HG03558 (cell line): ENCODE measurements around the gene CTNND2.
"Not testable (repeated sequence)": the region's sequence is repeated elsewhere in the genome, so short reads cannot be mapped to it uniquely, and the experiment has no call there.

Source experiments
- ATAC-seq: cut with Tn5 transposase; IDR thresholded peaks from one replicate; pipeline ENCODE4 v1.9.1; 2021; ENCODE audit warnings: moderate number of reproducible peaks; ENCODE audit not compliant: unreplicated experiment; ENCODE audit errors: extremely low read depth

Gene CTNND2

DNA sequence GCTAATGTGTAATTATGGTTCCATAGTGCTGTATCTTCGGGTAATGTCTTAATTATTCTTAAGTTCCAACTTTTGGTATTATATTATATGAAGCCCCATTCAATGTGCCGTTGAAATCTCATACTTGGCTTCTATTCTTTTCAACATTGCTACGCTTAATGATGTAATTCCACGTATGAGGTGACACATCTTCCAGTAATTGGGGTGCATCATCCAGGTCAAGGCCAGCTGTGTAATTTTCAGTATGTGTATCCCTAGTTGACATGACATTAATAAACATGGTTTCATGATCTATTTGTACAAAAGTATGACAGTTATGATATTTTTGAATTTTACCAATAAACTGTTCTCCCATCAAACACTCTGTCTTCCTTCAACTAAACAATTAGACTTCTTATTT is 546.3 kb downstream of the CTNND2 start:
- ATAC-seq = no peak

DNA sequence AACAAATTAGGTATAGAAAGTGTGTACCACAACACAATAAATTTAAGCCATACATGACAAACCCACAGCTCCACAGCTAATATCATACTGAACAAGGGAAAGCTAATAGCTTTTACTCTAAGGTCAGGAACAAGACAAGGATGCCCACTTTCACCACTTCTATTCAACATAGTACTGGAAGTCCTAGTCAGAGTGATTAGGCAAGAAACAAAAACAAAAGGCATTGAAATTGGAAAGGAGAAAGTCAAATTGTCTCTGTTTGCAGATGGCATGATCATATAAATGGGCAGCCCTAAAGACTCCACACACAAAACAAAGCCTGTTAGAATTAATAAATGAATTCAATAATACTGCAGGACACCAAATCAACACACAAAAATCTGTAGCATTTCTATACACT is 548.8 kb downstream of the CTNND2 start:
- no peak for ATAC-seq

DNA sequence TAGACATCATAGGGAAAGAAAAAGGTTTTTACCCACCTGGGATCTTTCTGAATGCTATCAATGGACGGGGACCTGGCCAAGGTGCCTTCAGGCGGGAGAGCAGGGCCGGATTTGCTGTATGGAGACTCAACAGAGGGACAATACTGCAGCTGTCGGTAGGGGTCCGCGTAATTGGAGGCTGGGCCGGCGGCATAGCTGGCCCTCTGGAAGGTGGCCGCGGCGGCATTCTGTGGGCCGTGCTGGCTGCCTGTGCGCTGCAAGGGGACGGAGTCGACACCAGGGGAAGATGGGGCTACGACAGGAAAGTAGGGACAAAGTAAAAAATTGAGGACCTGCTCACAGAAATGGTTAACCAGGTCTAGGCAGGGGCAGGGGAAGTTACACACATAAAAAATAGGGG is 557.9 kb downstream of the CTNND2 start:
- ATAC-seq = no peak

DNA sequence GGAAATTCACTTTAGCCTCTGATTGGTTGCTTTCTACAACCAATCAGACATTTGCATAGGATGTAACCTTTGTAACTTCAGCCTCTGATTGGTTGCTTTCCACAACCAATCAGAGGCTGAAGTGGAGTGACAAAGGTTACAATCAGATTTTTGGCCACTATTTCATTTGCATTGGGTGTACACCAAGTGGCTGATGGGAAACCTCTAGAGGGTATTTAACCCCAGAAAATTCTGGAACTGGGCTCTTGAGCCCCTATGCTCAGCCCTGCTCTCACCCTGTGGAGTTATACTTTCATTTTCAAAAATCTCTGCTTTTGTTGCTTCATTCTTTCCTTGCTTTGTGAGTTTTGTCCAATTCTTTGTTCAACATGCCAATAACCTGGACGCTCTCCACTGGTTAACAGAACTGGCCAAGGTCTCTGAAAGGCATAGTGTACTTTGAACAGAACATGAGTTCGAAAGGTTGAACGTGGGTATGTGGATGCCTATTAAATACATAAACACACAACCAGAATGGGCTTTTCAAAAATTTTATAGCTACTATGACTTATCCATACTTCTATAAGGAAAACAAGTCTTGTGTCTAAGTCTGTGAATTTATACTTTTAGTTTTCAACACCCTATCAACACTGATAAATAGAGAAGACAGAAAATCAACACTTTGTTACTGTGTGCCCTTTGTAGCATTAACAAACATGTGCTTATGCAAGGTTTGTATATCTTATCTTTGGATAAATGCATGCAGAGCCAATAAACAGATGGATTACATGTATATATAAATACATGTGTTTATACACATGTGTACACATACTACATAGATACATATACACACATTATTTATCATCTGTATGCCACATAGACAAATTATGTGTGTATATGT is 568.1 kb downstream of the CTNND2 start:
- ATAC-seq = no peak

DNA sequence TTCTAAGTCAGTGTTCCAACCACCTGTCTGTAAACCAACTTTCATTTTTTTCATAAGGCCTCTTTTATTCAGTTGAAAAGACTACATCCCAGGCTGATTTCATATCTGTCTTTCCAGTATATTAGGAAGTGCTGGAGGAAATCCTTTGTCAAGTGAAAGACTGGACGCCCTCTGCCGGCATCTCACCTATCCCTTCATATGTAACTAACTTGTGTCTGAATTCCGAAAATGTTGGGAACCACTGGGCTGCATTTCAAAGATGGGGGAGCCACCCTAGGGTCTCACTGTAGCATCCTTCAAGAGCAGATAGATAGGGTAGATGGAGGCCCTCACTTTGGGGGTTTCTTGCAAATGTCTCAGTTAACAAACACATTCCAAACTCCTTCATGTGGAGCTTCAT is 569.8 kb downstream of the CTNND2 start:
- no peak for ATAC-seq

DNA sequence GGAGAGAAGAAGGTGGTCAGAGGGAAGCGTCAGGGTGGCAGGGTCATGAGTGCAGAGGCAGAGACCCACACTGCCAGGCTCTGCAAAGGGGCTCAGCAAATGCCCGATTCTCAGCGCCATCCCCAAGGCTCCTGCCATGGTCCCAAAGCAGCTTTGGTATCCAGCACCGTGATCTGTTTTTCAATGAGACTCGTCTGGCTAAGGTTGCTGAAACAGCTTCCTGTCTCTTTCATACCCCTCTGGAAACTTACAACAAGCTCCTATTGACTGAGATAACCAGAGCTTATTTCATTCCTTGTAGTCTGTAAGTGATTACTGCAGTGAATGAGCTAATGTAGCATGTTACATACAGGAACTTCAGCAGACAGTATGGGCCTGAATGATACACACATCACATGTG is 574.6 kb downstream of the CTNND2 start:
- no peak for ATAC-seq

DNA sequence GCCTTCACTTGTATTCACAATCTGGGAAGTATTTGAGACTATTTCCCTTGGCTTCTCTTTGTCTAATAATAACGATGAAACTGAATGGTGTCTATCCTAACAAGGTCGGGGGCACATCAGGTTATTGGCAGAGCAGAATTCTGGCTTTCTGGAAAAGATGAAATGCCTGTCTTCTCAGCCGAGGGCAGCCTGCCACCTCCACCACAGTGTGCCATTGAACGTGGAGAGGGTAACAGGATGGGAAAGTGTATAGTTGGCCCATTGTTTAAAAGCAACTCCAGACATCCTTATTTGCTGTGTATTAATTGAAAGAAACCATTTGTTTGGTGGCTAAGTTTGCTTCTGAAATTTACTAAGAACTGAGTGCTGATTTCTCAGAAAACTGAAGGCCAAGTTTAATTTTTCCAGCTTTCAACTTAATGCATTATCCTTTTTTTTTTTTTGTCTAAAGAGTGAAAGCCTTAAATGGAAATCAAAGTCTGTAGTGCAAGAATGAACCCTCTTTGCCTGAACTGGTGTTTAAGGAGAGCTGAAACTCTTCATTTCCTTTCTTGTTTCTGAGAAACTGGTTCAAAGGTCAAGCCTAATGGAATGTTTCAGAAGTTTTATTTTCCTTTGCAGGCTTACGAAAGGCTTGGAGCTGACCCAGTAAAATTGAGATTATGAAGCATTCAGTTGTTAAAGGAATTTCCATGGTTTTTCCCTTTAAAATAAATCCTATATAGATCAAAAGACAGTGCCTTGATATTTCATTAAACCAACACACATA is 579.5 kb downstream of the CTNND2 start:
- ATAC-seq = no peak

DNA sequence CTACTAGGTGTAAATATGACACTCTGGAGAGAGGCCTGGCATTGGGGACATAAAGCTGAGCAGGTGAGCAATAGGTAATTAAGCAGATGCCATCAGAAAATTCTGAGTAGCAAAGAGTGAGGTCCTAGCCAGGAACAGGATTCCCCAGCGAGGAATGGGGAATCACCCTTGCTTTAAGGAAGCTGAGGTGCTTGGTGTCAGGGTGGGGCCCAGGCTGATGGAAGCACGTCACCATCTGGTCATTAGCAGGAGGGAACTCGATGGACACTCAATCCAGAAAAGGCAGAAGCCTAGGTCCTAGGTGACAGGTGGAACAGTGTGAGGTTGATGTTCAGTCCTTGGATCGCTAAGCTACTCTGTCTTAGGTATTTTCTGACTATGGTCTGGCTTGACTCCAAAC is 580.5 kb downstream of the CTNND2 start:
- no peak for ATAC-seq

DNA sequence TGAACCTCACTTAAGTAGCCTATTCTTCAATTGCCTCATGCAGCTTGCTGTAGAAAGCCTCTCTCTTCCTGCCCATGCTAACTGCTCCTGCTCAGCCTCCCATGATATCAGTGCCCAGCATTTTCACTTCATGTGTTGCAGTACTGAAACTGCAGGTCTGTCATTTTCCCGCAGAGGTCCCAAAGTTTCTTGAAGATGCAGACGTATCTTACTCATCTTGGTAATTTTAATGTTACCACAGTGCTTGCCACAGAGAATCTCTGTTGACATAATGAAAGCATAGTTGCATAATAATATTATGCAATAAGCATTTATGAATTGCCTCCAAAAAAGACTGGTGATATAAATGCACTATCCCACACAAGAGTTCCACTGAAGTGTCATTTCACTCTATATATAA is 582.1 kb downstream of the CTNND2 start:
- ATAC-seq = no peak

DNA sequence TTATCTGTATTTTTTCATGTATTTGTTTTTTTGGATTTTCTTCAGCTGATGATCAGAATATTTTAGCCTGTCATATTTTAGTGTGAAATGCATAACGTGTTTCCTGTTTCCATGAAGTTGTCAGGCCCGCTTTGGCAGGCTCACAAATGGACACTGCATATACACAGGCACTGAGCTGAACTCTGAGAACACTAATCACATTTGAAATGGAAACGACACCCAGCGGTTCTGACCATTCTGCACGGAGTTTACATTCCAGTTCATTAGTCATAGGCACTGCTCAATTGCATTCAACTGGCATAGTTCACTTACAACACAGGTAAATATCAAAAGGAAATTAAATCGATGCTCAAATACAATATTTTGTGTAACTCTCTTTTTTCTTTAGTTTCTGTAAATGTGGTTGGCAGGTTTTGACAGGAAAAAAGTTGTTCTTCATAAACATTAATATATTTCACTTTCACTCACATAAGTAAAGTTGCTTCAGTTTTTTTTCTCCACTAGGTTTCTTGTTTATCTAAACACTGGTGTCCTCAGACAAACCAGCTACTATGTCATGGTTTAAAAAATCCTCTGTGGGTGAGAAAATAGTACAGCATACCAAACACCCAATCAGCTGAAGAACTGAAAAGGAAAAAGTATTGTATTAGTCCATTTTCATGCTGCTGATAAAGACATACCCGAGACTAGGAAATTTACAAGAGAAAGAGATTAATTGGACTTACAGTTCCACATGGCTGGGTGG is 584.2 kb downstream of the CTNND2 start:
- ATAC-seq = no peak

DNA sequence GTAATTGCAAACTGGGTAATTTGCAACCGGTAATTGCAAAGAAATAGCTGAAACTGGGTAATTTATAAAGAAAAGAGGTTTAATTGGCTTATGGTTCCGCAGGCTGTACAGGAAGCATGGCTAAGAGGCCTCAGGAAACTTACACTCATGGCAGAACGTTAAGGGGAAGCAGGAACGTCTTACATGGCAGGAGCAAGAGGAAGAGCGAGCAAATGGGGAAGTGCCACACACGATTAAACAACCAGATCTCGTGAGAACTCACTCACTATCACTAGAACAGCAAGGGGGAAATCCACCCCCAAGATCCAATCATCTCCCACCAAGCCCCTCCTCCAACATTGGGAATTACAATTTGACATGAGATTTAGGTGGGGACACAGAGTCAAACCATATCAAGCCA is 590.6 kb downstream of the CTNND2 start:
- ATAC-seq = not testable (repeated sequence)

DNA sequence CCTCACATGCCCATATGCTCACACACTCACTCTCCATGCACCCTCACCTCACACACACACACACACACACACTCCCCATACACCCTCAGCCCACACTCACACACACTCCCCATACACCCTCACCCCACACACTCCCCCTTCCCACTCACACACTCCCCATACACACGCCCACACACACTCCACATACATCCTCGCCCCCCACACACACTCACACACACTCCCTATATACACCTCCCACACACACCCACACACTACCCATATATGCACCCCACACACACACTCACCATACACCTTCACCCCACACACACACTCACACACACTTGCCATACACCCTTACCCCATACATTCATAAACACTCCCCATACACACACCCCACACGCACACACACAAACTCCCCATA is 592.5 kb downstream of the CTNND2 start:
- ATAC-seq = no peak

DNA sequence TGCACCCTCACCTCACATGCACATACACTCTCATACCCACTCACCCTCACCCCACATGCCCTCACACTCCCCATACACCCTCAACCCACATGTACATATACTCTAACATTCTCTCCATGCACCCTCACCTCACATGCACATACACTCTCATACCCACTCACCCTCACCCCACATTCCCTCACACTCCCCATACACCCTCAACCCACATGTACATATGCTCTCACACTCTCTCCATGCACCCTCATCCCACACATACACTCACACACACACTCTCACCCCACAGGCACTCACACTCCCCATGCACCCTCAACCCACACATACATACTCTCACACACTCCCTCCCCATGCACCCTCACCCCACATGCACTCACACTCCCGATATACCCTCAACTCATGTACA is 593.0 kb downstream of the CTNND2 start:
- ATAC-seq = no peak

DNA sequence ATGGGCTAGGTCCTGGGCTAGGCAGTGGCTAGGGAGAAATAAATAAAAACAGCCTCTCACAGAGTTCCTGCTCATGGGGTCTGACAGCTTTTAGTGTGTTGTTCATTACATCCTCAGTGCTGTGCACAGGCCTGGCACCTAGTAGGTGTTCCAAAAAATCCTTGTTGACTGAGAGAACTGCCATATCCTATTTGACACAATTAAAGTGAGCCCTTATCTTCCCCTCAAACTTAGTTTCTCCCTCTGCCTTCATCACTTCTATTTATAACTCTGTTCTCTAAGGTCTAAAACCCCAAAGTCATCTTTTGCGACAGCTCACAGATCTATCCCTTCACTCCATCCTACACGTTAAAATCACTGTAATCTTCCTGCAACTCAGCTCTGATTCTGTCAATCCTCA is 594.1 kb downstream of the CTNND2 start:
- no peak for ATAC-seq

DNA sequence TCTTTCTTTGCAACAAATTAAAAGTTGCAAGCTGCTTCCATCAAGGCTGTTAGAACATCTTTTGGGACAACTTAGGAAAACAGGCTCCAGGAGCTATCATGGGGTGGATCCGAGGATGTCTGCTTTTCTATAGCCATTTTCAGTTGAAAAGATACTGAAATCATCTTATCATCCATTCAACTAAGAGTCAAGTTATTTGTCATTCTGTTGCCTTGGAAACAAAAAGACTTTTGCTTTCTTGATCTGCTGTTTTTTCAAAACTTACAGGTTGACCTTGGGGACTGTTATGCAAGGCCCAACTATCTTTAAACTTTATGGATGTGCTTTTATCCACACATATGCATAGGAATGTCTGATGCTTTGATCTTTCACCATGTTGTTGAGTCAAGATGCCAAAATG is 597.9 kb downstream of the CTNND2 start:
- no peak for ATAC-seq

DNA sequence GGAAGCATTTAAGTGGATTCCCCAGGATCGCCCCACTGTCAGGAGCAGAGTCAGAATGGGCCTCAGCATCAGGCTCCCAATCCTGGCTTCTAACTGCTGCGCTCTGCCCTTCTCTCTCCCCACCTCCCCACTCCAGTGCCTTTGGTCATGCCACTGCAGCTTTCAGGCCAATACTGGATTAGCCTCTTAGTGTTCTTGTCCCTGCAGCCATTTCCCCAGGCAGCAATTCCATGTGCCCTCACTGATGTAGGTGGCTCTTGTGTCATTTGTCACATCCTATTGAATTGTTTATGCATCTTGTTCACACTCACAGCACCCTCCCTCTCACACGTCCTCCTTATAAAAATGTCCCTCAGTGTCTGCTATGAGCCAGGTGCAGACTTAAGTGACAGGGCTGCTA is 599.0 kb downstream of the CTNND2 start:
- ATAC-seq = no peak

DNA sequence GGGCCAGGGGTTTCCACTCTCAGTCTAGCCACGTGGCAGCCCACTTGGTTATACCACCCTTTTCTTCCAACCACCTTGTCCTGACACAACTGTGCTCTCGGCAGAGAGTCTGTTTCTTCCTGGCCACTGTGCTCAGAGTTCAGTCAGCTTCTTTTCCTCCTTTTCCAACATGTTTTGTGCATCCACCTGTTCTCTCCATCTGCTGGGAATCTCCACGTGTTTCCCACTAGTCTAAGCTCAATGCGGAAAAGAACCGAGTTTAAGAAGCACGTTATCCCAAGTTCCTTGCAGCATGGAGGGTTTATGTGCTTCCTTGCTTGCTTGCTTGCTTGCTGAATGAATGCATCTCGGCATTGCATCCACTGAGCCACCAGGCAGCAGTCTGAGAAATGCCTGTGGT is 599.6 kb downstream of the CTNND2 start:
- ATAC-seq = no peak

DNA sequence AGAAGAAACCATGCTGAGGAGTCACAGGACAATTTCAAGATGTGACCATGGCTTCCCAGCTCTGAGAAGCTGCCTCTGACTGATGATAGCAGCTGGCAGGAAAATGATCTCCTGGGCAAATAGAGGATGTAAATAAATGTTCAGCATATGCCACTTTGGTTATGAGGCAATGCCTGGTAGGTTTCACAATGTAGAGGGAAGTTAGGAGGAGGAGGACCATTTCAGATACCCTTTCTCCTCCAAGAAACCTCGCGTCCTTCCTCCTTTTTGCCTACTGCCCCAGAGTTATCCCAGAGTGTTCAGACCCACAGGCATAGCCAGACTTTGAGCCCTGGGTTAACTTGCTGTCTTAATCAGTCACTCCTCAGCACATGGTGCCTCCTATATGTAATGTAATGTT is 601.6 kb downstream of the CTNND2 start:
- no peak for ATAC-seq

DNA sequence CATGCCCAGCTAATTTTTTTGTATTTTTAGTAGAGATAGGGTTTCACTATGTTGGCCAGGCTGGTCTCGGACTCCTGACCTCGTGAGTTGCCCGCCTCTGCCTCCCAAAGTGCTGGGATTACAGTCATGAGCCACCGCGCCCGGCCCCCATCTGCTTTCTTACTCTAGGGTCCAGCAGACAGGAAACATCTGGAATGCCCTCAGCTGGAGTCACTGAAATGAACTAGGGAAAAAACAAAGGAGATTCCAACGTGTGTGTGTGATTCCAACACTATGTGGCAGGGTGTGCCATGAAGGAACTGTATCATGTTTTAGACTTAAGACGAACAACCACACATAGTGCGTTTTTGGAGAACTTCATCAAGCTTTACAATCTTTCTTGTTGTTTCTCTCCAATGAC is 603.1 kb downstream of the CTNND2 start:
- no peak for ATAC-seq

DNA sequence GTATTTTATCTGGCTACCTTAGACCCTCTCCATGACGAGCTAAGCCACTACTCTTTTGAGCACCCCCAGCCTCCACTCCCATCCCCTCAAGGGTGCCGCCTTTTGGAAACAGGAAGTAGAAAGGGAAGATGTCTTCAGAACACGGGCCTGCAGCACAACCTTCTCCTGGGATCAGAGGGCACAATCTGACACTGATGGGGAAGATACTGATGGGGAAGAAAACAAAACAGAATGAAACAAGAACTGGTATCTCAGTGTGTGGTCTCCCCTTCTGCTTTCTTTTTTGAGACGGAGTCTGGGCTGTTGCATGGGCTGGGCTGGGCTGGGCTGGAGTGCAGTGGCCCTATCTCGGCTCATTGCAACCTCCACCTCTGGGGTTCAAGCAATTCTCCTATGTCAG is 603.5 kb downstream of the CTNND2 start:
- ATAC-seq = no peak

DNA sequence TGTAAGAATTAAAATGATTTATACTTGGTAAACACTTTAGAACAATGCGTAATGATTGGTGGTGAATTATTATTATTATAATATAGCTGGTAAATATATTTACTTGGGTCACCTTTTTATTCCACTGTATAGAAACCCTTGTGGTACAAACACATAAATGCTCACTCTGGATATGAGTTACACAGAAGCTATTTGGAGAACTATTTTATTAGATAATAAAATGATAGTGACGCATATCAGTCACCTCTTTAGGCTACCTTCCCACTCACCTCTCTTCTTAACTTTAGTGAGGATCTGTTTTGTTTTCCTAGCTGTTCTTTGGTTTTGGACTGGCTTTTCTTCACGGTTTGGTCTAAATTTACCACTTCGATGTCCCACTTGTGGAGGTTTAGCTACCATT is 605.4 kb downstream of the CTNND2 start:
- ATAC-seq = no peak
